Osteoblast (primary cell): ENCODE data around the gene FGF1. TPM values are rescaled to one million over a fixed set of nuclear protein-coding genes. Genes with fewer than 3 reads are reported as not detected.

ENCODE experiments used
- DNase-seq: peaks from one replicate; pipeline ENCODE4 v3.0.0; 2011; ENCODE audit warnings: low spot score, mixed read lengths; ENCODE audit not compliant: insufficient read length; ENCODE audit errors: missing footprints
- H2AFZ ChIP-seq: 2 replicates; pipeline ENCODE4 v1.6.0; 2011; ENCODE audit warnings: mild to moderate bottlenecking, low read length
- H3K27ac ChIP-seq: 2 replicates; pipeline ENCODE4 v1.5.1; 2011; ENCODE audit warnings: mild to moderate bottlenecking, low read depth, low read length, moderate library complexity
- H3K27me3 ChIP-seq: 2 replicates; pipeline ENCODE4 v1.6.0; 2012; ENCODE audit warnings: mild to moderate bottlenecking, control low read depth, inconsistent platforms, low read length, moderate library complexity; ENCODE audit not compliant: insufficient read depth
- H3K36me3 ChIP-seq: 2 replicates; pipeline ENCODE4 v1.5.1; 2011; ENCODE audit warnings: mild to moderate bottlenecking, low read length, control low read depth, moderate library complexity; ENCODE audit not compliant: insufficient read depth
- H3K4me1 ChIP-seq: 2 replicates; pipeline ENCODE4 v1.5.1; 2011; ENCODE audit warnings: mild to moderate bottlenecking, low read length, control low read depth, moderate library complexity; ENCODE audit not compliant: insufficient read depth
- H3K4me2 ChIP-seq: 2 replicates; pipeline ENCODE4 v1.6.0; 2011; ENCODE audit warnings: mild to moderate bottlenecking, low read length; ENCODE audit not compliant: insufficient read depth
- H3K4me3 ChIP-seq: fragments of 200-600 bp; sonication (generic); 3 replicates; pipeline ENCODE4 v1.5.1; 2012; ENCODE audit warnings: mild to moderate bottlenecking, low read length, inconsistent platforms; ENCODE audit not compliant: insufficient read depth
- H3K79me2 ChIP-seq: 2 replicates; pipeline ENCODE4 v1.6.0; 2012; ENCODE audit warnings: mild to moderate bottlenecking, low read length, control low read depth, inconsistent platforms; ENCODE audit not compliant: insufficient read depth
- H3K9me3 ChIP-seq: 2 replicates; pipeline ENCODE4 v1.5.1; 2011; ENCODE audit warnings: low read depth, low read length, control low read depth
- H4K20me1 ChIP-seq: 2 replicates; pipeline ENCODE4 v1.6.0; 2012; ENCODE audit warnings: mild to moderate bottlenecking, low read length, control low read depth; ENCODE audit not compliant: insufficient read depth
- total RNA-seq: library from RNA; depleted of rRNA; stranded (reverse); fragments of >200 nt; gene quantifications from 2 replicates; pipeline ENCODE4 v1.2.3, GENCODE V29; 2012
- TF ChIP-seq, protein P1 (sequence below): IDR thresholded peaks from 2 replicates; pipeline ENCODE4 v1.5.1; 2011; ENCODE audit warnings: mild to moderate bottlenecking, low read depth, low read length, moderate library complexity; ENCODE audit errors: extremely low read depth

The FGF1 gene
- total RNA-seq, 1 donor = 4.3 TPM

DNA sequence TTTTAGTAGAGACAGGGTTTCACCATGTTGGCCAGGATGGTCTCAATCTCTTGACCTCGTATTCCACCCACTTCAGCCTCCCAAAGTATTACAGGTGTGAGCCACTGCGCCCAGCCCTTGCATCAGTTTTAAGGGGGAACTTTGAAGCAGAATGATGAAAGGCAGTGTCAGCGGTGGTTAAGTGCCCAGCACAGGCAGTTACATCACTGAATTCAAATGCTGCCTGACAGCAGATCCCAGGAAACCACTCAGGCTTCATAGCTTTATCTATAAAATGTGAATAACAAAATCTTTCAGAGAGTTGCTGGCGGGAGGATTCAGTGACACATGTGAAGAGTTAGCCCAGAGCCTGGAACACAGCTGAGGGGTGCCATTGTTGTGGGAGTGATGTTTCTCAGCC lies 26.5 kb downstream of the FGF1 start:
- no peak for DNase-seq
- Histone ChIP-seq H3K27me3 (no peaks in the 10 kb centered on the region), H3K9me3 (no peaks in the 10 kb centered on the region), H4K20me1 (no peaks in the 10 kb centered on the region), H3K4me2 (no peak overlapping the region), H3K4me3 (no peak overlapping the region), H3K4me1 (peaks cover 12% of the 10 kb centered on the region), H3K36me3 (no peaks in the 10 kb centered on the region), H3K27ac (no peak overlapping the region), H3K79me2 (no peaks in the 10 kb centered on the region), H2AFZ (no peak overlapping the region)
- TF ChIP-seq, protein P1, sequence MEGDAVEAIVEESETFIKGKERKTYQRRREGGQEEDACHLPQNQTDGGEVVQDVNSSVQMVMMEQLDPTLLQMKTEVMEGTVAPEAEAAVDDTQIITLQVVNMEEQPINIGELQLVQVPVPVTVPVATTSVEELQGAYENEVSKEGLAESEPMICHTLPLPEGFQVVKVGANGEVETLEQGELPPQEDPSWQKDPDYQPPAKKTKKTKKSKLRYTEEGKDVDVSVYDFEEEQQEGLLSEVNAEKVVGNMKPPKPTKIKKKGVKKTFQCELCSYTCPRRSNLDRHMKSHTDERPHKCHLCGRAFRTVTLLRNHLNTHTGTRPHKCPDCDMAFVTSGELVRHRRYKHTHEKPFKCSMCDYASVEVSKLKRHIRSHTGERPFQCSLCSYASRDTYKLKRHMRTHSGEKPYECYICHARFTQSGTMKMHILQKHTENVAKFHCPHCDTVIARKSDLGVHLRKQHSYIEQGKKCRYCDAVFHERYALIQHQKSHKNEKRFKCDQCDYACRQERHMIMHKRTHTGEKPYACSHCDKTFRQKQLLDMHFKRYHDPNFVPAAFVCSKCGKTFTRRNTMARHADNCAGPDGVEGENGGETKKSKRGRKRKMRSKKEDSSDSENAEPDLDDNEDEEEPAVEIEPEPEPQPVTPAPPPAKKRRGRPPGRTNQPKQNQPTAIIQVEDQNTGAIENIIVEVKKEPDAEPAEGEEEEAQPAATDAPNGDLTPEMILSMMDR = no peak

DNA sequence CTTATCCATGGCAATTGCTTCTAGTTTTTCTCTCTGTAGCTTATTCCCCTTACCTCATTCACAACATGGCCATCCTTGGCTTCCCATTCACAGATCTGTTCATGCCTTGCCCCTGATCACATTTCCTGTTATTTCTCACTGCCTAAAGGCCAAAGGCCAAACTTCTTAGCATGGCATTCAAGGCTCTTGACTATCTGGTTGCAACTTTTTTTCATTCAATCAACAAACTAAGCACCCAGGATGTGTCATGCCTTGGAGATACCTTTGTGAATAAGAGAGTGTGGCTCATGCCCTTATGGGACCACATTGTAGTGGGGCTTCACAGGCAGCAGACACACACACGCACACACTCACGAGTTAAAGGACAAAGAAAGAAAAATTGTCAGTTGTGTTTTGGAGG lies 27.6 kb downstream of the FGF1 start:
- H3K4me3 ChIP-seq = no peak overlapping the region
- H4K20me1 ChIP-seq = no peaks in the 10 kb centered on the region
- H3K27ac ChIP-seq = no peak overlapping the region
- DNase-seq = no peak
- TF ChIP-seq, protein P1 = no peak
- H2AFZ ChIP-seq = no peak overlapping the region
- H3K4me1 ChIP-seq = peaks cover 12% of the 10 kb centered on the region
- H3K27me3 ChIP-seq = no peaks in the 10 kb centered on the region
- H3K9me3 ChIP-seq = no peaks in the 10 kb centered on the region
- no peaks in the 10 kb centered on the region for H3K79me2 ChIP-seq
- H3K36me3 ChIP-seq = no peaks in the 10 kb centered on the region
- H3K4me2 ChIP-seq = no peak overlapping the region

DNA sequence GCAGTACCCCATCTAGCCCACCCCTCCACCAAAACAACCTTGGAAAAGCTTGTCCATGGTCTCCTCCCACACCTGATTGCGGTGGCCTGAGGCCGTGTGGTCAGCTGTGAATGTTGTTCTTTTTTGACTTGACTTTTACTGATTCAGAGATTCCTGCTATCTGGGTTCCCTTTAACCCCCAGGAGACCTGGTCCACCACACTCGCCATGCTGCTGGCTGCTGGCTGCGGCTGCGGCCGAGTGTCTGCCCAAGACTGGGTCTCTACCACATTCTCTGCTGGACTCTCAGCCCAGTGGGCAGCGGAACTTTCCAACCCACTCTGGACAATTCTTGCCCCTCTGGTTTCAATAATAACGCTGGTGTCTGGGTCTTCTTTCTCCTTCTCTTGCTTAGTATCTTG lies 28.4 kb downstream of the FGF1 start:
- Histone ChIP-seq H3K4me3 (no peak overlapping the region), H2AFZ (no peak overlapping the region), H3K27me3 (no peaks in the 10 kb centered on the region), H3K9me3 (no peaks in the 10 kb centered on the region), H3K4me2 (no peak overlapping the region), H3K36me3 (no peaks in the 10 kb centered on the region), H3K27ac (no peak overlapping the region), H3K4me1 (peaks cover 12% of the 10 kb centered on the region), H3K79me2 (no peaks in the 10 kb centered on the region), H4K20me1 (no peaks in the 10 kb centered on the region)
- DNase-seq = no peak
- TF ChIP-seq, protein P1 = no peak

DNA sequence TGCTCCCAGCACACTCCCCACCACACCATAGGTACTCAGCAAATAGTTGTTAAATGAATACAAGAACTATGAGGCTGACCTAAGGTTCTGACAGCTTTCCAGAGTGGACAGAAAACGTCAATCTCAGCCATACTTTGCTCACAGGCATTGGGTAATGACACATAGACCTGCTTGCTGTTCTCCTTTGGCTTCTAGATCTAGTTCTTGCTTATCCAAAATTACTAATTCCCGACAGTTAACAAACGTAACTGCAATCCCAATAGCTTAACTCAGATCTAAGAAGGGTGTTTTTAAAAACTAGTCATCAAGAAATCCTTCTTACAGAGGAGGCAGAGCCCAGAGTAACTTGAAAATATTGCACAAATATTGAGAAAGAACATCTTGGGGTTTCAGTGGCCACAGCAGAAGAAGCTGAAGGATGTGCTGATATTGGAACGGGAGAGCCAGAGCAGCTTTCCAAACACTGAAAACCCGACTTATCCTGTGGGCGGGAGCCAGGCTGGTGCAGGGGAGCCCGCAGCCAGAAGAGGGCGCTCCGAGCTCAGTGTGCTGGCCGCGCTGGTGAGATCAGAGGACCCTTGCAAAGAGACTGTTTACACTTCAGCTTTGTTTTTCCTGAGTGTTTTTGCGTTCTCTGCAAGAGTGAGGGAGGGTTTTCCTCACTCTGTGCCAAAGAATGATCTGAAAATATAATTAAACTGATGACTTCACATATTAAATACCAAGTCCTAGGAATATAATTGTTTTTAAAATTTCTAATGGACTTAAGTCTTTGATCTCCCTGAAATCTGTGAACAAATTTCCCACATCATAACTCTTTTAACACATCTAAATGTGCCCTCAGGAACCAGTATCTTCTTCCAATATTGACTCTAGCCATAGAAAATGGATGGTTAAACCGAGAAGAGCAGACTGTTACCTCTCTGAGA lies 30.3 kb downstream of the FGF1 start:
- Histone ChIP-seq H3K4me3 (peak overlapping the region; percentile 32), H3K79me2 (no peaks in the 10 kb centered on the region), H3K36me3 (no peaks in the 10 kb centered on the region), H3K27me3 (no peaks in the 10 kb centered on the region), H3K27ac (peak overlapping the region; percentile 16), H2AFZ (peak overlapping the region; percentile 53), H3K9me3 (no peaks in the 10 kb centered on the region), H3K4me2 (peak overlapping the region; percentile 66), H4K20me1 (no peaks in the 10 kb centered on the region), H3K4me1 (peaks cover 12% of the 10 kb centered on the region)
- peak; percentile 97 for DNase-seq
- TF ChIP-seq, protein P1 = peak; percentile 100
